NCI-H82 treated with DMSO at 0.1 percent for 48 hours (cell line): ENCODE measurements around the gene DOCK4.
A peak's percentile ranks its signal among the peaks of the same experiment; 100 is the strongest.

ENCODE experiments used
- DNase-seq: peaks from one replicate; lab custom pipeline; 2025; ENCODE audit not compliant: unreplicated experiment; lab: John Stamatoyannopoulos, UW

The DOCK4 gene

GRCh38 chr7:112115880-112116279, 90.3 kb downstream of the DOCK4 start:
- no peak for DNase-seq

GRCh38 chr7:112113913-112114575, 92.2 kb downstream of the DOCK4 start:
- no peak for DNase-seq

GRCh38 chr7:112112822-112113255, 93.4 kb downstream of the DOCK4 start:
- DNase-seq, result no peak

GRCh38 chr7:112110651-112111050, 95.5 kb downstream of the DOCK4 start:
- DNase-seq, result no peak

- no peak for DNase-seq
These were observed 96.0 kb downstream of the DOCK4 start for GRCh38 chr7:112110175-112110574.

- no peak for DNase-seq
These were observed 97.2 kb downstream of the DOCK4 start for GRCh38 chr7:112108981-112109380.

- DNase-seq, result peak; percentile 30
These were observed 100.3 kb downstream of the DOCK4 start for GRCh38 chr7:112105584-112106530.

GRCh38 chr7:112104120-112104519, 102.1 kb downstream of the DOCK4 start:
- DNase-seq, result no peak

GRCh38 chr7:112103246-112103645, 103.0 kb downstream of the DOCK4 start:
- no peak for DNase-seq

GRCh38 chr7:112101201-112101846, 104.9 kb downstream of the DOCK4 start:
- DNase-seq, result no peak

- DNase-seq, result no peak
These were observed 108.7 kb downstream of the DOCK4 start for GRCh38 chr7:112097524-112097923.

GRCh38 chr7:112093409-112093808, 112.8 kb downstream of the DOCK4 start:
- DNase-seq, result no peak

GRCh38 chr7:112092709-112093395, 113.3 kb downstream of the DOCK4 start:
- DNase-seq, result no peak

- no peak for DNase-seq
These were observed 113.9 kb downstream of the DOCK4 start for GRCh38 chr7:112092306-112092705.

GRCh38 chr7:112091768-112092167, 114.4 kb downstream of the DOCK4 start:
- DNase-seq, result no peak

GRCh38 chr7:112089551-112089950, 116.6 kb downstream of the DOCK4 start:
- DNase-seq, result no peak

GRCh38 chr7:112088484-112089016, 117.6 kb downstream of the DOCK4 start:
- DNase-seq, result no peak

GRCh38 chr7:112086496-112087254, 119.5 kb downstream of the DOCK4 start:
- no peak for DNase-seq

GRCh38 chr7:112084520-112084971, 121.7 kb downstream of the DOCK4 start:
- DNase-seq, result no peak

GRCh38 chr7:112083776-112084355, 122.3 kb downstream of the DOCK4 start:
- DNase-seq, result no peak
